ENCODE results near the gene SULT1C2.

DNA sequence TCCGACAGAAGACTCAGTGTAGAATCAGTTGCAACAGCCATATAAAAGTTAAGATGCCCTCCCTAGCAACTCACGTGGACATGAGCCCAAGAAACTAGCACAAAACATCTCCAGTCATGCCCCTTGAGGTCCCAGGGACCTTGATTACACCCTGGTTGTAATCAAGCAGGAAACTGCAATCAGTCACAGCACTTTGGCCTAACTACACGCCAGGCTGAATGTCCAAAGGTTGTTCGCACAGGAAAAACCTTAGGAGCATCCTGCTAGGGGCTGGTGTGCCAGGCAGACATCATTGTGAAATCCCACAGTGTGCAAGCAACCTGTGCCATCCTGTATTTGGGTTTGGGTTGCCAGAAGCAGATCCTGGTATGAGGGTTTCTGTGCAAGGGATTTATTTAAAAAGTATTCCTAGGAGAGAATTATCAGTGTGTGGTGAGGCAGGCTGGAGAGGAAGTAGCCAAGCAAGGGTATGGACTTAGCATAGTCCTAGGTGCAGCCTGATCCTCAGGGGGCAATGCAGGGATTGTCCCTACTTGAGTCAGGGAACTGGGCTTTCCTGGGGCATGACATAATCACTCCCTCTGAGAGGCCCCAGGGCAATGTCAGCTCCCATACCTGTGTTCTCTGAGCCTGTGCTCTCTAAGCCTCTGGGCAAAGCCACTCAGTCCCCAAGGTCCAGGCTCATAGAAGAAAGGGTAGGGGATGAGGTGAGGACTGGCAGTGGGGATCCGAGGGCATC, 17.8 kb upstream of the SULT1C2 start:
- TF ChIP-seq, protein P1, sequence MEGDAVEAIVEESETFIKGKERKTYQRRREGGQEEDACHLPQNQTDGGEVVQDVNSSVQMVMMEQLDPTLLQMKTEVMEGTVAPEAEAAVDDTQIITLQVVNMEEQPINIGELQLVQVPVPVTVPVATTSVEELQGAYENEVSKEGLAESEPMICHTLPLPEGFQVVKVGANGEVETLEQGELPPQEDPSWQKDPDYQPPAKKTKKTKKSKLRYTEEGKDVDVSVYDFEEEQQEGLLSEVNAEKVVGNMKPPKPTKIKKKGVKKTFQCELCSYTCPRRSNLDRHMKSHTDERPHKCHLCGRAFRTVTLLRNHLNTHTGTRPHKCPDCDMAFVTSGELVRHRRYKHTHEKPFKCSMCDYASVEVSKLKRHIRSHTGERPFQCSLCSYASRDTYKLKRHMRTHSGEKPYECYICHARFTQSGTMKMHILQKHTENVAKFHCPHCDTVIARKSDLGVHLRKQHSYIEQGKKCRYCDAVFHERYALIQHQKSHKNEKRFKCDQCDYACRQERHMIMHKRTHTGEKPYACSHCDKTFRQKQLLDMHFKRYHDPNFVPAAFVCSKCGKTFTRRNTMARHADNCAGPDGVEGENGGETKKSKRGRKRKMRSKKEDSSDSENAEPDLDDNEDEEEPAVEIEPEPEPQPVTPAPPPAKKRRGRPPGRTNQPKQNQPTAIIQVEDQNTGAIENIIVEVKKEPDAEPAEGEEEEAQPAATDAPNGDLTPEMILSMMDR (IDR thresholded peaks at IDR 0.05; ENCODE audit: insufficient read depth, low read depth, low read length) = no peak
- no peak for TF ChIP-seq EZH2 (IDR thresholded peaks at IDR 0.05; ENCODE audit: insufficient read depth, low read length)

All from astrocyte (in vitro differentiated cells and primary cell).